ENCODE results near the gene AGPAT3. TPM values are rescaled to one million over a fixed set of nuclear protein-coding genes. Genes with fewer than 3 reads are reported as not detected.
"Not testable (repeated sequence)": the region's sequence is repeated elsewhere in the genome, so short reads cannot be mapped to it uniquely, and the experiment has no call there.

The AGPAT3 gene
- total and polyA plus RNA-seq, 2 donors (not counting 1 experiment from before 2014, with no cell fraction given) = 29.4 to 44.9 TPM

DNA sequence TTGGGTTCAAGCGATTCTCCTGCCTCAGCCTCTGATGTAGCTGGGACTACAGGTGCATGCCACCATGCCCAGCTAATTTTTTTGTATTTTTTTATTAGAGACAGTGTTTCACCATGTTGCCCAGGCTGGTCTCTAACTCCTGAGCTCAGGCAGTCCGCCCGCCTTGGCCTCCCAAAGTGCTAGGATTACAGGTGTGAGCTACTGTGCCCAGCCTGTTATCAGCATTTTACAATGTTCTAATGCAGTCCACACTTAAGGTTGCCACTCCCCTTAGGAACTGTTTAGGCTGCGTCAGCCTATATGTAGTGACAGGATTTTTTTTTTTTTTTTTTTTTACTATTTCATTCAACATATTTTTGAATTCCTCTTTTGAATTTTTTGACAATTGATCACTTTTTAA lies 30.2 kb downstream of the AGPAT3 start:
- no peak for TF ChIP-seq EZH2 (IDR thresholded peaks at IDR 0.05; ENCODE audit: low read length, missing control alignments)
- TF ChIP-seq, protein P1, sequence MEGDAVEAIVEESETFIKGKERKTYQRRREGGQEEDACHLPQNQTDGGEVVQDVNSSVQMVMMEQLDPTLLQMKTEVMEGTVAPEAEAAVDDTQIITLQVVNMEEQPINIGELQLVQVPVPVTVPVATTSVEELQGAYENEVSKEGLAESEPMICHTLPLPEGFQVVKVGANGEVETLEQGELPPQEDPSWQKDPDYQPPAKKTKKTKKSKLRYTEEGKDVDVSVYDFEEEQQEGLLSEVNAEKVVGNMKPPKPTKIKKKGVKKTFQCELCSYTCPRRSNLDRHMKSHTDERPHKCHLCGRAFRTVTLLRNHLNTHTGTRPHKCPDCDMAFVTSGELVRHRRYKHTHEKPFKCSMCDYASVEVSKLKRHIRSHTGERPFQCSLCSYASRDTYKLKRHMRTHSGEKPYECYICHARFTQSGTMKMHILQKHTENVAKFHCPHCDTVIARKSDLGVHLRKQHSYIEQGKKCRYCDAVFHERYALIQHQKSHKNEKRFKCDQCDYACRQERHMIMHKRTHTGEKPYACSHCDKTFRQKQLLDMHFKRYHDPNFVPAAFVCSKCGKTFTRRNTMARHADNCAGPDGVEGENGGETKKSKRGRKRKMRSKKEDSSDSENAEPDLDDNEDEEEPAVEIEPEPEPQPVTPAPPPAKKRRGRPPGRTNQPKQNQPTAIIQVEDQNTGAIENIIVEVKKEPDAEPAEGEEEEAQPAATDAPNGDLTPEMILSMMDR (conservative IDR thresholded peaks at IDR 0.05 in 1 of 2, IDR thresholded peaks at IDR 0.05 in 1 of 2; ENCODE audit: low read depth in 1 of 2, low read length in 2 of 2) = no peak
- no peaks in the 10 kb centered on the region for H3K9me3 ChIP-seq (ENCODE audit: control insufficient read depth, insufficient read depth, low read depth, low read length)
- no peaks in the 10 kb centered on the region for H4K20me1 ChIP-seq (ENCODE audit: control insufficient read depth, extremely low read depth, insufficient read depth, low read length)
- H2AFZ ChIP-seq (ENCODE audit: low read length) = no peak overlapping the region
- H3K9ac ChIP-seq (ENCODE audit: insufficient read depth, low read length) = no peak overlapping the region
- no peak overlapping the region for H3K4me2 ChIP-seq (ENCODE audit: extremely low read depth, insufficient read depth, low read length)
- no peak overlapping the region for H3K27ac ChIP-seq (ENCODE audit: insufficient read depth, low read length)
- DNase-seq (ENCODE audit: low read depth in 2 of 2) = no peak
- H3K79me2 ChIP-seq (ENCODE audit: control insufficient read depth, insufficient read depth, low read length) = no peaks in the 10 kb centered on the region
- H3K27me3 ChIP-seq (ENCODE audit: control insufficient read depth, insufficient read depth, low read length) = no peaks in the 10 kb centered on the region
- no peaks in the 10 kb centered on the region for H3K4me1 ChIP-seq (ENCODE audit: control insufficient read depth, extremely low read depth, insufficient read depth, low read length)
- no peak overlapping the region for H3K4me3 ChIP-seq (replicated peaks in 1 of 4; ENCODE audit: control extremely low read depth in 1 of 4, insufficient read depth in 1 of 4, low read depth in 3 of 4, low read length in 4 of 4)
- no peaks in the 10 kb centered on the region for H3K36me3 ChIP-seq (ENCODE audit: control insufficient read depth, insufficient read depth, low read length)

DNA sequence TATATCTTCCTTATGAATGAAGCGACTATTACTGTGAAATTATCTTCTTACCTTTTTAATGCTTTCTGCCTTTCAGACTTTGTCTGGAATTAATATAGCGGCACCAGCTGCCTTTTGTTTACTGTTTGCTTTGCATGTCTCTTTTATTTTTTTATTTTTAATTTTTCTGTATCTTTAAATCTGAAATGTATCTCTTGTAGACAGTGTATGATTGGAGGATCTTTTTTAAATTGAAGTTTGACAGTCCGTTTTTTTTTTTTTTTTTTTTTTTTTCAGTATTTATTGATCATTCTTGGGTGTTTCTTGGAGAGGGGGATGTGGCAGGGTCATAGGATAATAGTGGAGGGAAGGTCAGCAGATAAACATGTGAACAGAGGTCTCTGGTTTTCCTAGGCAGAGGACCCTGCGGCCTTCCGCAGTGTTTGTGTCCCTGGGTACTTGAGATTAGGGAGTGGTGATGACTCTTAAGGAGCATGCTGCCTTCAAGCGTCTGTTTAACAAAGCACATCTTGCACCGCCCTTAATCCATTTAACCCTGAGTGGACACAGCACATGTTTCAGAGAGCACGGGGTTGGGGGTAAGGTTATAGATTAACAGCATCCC lies 31.8 kb downstream of the AGPAT3 start:
- not testable (repeated sequence) for H3K4me1 ChIP-seq (ENCODE audit: control insufficient read depth, extremely low read depth, insufficient read depth, low read length); H4K20me1 ChIP-seq (ENCODE audit: control insufficient read depth, extremely low read depth, insufficient read depth, low read length); H3K27me3 ChIP-seq (ENCODE audit: control insufficient read depth, insufficient read depth, low read length); H3K27ac ChIP-seq (ENCODE audit: insufficient read depth, low read length); H3K9ac ChIP-seq (ENCODE audit: insufficient read depth, low read length); H3K36me3 ChIP-seq (ENCODE audit: control insufficient read depth, insufficient read depth, low read length); H3K4me2 ChIP-seq (ENCODE audit: extremely low read depth, insufficient read depth, low read length); H3K79me2 ChIP-seq (ENCODE audit: control insufficient read depth, insufficient read depth, low read length); DNase-seq (ENCODE audit: low read depth in 2 of 2); H3K4me3 ChIP-seq (replicated peaks in 1 of 4; ENCODE audit: control extremely low read depth in 1 of 4, insufficient read depth in 1 of 4, low read depth in 3 of 4, low read length in 4 of 4); H2AFZ ChIP-seq (ENCODE audit: low read length); H3K9me3 ChIP-seq (ENCODE audit: control insufficient read depth, insufficient read depth, low read depth, low read length)

DNA sequence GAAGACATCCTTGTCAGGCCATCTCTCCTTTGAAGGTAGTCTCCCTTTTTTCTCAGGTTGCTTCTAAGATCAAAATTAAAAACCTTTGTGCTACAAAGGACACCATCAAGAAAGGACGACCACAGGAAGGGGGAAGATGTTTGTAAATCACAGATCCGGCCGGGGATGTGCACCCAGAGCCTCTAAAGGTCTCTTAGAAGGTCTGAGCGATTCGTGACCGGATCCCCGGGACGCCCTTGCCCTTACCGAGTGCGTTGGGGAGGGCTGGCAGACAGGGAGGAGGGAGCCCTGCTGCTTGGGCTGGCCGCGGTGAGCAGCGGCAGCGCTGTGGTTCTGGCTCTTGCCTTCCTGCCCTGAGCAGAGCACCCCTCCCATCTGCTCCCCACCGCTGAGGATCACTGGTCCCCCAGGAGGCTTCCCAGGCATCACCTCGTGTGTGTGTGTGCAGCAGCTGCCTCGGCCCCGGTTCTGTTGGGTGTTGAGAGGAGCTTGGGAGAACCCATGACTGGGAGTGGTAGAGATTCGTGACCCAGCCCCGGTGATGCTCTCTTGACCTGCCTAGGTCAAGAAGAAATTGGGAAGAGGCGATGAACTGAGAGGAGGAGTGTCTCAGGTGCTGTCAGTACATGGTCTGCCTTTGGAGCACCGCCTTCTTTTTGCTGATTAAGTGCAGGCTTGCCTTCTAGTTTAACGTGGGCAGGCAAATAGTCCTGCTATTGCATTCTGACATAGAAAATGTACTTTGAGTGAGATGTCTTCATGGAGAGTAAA lies 34.5 kb downstream of the AGPAT3 start:
- H4K20me1 ChIP-seq (ENCODE audit: control insufficient read depth, extremely low read depth, insufficient read depth, low read length) = no peaks in the 10 kb centered on the region
- H3K4me3 ChIP-seq (replicated peaks in 1 of 4; ENCODE audit: control extremely low read depth in 1 of 4, insufficient read depth in 1 of 4, low read depth in 3 of 4, low read length in 4 of 4) = no peak overlapping the region
- no peak for DNase-seq (ENCODE audit: low read depth in 2 of 2)
- H3K27ac ChIP-seq (ENCODE audit: insufficient read depth, low read length) = no peak overlapping the region
- H3K27me3 ChIP-seq (ENCODE audit: control insufficient read depth, insufficient read depth, low read length) = no peaks in the 10 kb centered on the region
- no peak overlapping the region for H2AFZ ChIP-seq (ENCODE audit: low read length)
- no peaks in the 10 kb centered on the region for H3K36me3 ChIP-seq (ENCODE audit: control insufficient read depth, insufficient read depth, low read length)
- H3K4me1 ChIP-seq (ENCODE audit: control insufficient read depth, extremely low read depth, insufficient read depth, low read length) = peaks cover 5% of the 10 kb centered on the region
- TF ChIP-seq EZH2 (IDR thresholded peaks at IDR 0.05; ENCODE audit: low read length, missing control alignments) = no peak
- TF ChIP-seq, protein P1 (conservative IDR thresholded peaks at IDR 0.05 in 1 of 2, IDR thresholded peaks at IDR 0.05 in 1 of 2; ENCODE audit: low read depth in 1 of 2, low read length in 2 of 2) = no peak
- no peaks in the 10 kb centered on the region for H3K9me3 ChIP-seq (ENCODE audit: control insufficient read depth, insufficient read depth, low read depth, low read length)
- H3K4me2 ChIP-seq (ENCODE audit: extremely low read depth, insufficient read depth, low read length) = no peak overlapping the region
- peaks cover 9% of the 10 kb centered on the region for H3K79me2 ChIP-seq (ENCODE audit: control insufficient read depth, insufficient read depth, low read length)
- H3K9ac ChIP-seq (ENCODE audit: insufficient read depth, low read length) = no peak overlapping the region
